GM12864 (cell line): ENCODE results near the gene ZNF714.
A peak's percentile ranks its signal among the peaks of the same experiment; 100 is the strongest.

Source experiments
- DNase-seq: peaks from one replicate; pipeline ENCODE4 v3.0.0-alpha.2; 2011; ENCODE audit warnings: low read depth
- H3K4me3 ChIP-seq: 2 replicates; pipeline ENCODE4 v1.5.1; 2011; ENCODE audit warnings: mild to moderate bottlenecking, low read depth, low read length, control low read depth
- CTCF ChIP-seq: IDR thresholded peaks from 2 replicates; pipeline ENCODE4 v1.5.1; 2011; ENCODE audit warnings: low read depth, mild to moderate bottlenecking, moderate library complexity, low read length, control low read depth, inconsistent platforms; ENCODE audit errors: missing control alignments

Gene ZNF714

GRCh38 chr19:21141787-21142464, 59.9 kb downstream of the ZNF714 start, which contains the start of gene ZNF431:
Gene ZNF431, plus strand, starts transcription at chr19:21142040. Its CDS starts 144 bp downstream, at chr19:21142184.
- no peak for TF ChIP-seq CTCF
- peak; percentile 94 for DNase-seq
- H3K4me3 ChIP-seq: peak within 1 kb of the TSS; percentile 94

GRCh38 chr19:21143428-21143827, 61.4 kb downstream of the ZNF714 start:
- no peak for TF ChIP-seq CTCF
- no peak for DNase-seq
- no peak overlapping the region for H3K4me3 ChIP-seq

- H3K4me3 ChIP-seq: no peak overlapping the region
- TF ChIP-seq CTCF: no peak
- DNase-seq: no peak
Observed at GRCh38 chr19:21143854-21144253, 61.9 kb downstream of the ZNF714 start.

- no peak overlapping the region for H3K4me3 ChIP-seq
- no peak for TF ChIP-seq CTCF
- no peak for DNase-seq
Observed at GRCh38 chr19:21147540-21147939, 65.5 kb downstream of the ZNF714 start.

- no peak for DNase-seq
- H3K4me3 ChIP-seq: no peak overlapping the region
Observed at GRCh38 chr19:21148681-21149080, 66.7 kb downstream of the ZNF714 start.

GRCh38 chr19:21149877-21150276, 67.9 kb downstream of the ZNF714 start:
- no peak for TF ChIP-seq CTCF
- DNase-seq: no peak
- no peak overlapping the region for H3K4me3 ChIP-seq

More at GRCh38 chr19:21148681-21149080, 66.7 kb downstream of the ZNF714 start:
- TF ChIP-seq CTCF: no peak

GRCh38 chr19:21151460-21151859, 69.5 kb downstream of the ZNF714 start:
- no peak overlapping the region for H3K4me3 ChIP-seq
- no peak for DNase-seq
- no peak for TF ChIP-seq CTCF
